GM06990 (cell line): ENCODE data around the gene FTL.

Source experiments
- DNase-seq: peaks from one replicate; pipeline ENCODE4 v3.0.0-alpha.2; 2011; ENCODE audit not compliant: insufficient read length; ENCODE audit errors: extremely low read depth
- H3K27me3 ChIP-seq: replicated peaks from 2 replicates; pipeline ENCODE4 v1.6.0; 2011; ENCODE audit warnings: low read length; ENCODE audit not compliant: control insufficient read depth, insufficient read depth
- H3K36me3 ChIP-seq: 2 replicates; pipeline ENCODE4 v1.5.1; 2011; ENCODE audit warnings: low read length; ENCODE audit not compliant: control insufficient read depth, insufficient read depth
- H3K4me3 ChIP-seq: replicated peaks from 2 replicates; pipeline ENCODE4 v1.5.1; 2011; ENCODE audit warnings: low read depth, mild to moderate bottlenecking, control low read depth, low read length
- CTCF ChIP-seq: IDR thresholded peaks from 2 replicates; pipeline ENCODE4 v1.5.1; 2011; ENCODE audit warnings: low read length, control low read depth, mild to moderate bottlenecking, inconsistent platforms; ENCODE audit not compliant: insufficient read depth, poor library complexity, severe bottlenecking

FTL gene

GRCh38 chr19:48970139-48970766 is 5.1 kb downstream of the FTL start:
- H3K36me3 ChIP-seq = peaks cover 18% of the 10 kb centered on the region
- H3K4me3 ChIP-seq = no peak overlapping the region
- no peak for TF ChIP-seq CTCF
- no peaks in the 10 kb centered on the region for H3K27me3 ChIP-seq
- no peak for DNase-seq

- Histone ChIP-seq H3K36me3 (peaks cover 18% of the 10 kb centered on the region), H3K27me3 (no peaks in the 10 kb centered on the region), H3K4me3 (no peak overlapping the region)
- peak; percentile 96 for TF ChIP-seq CTCF
- peak; percentile 75 for DNase-seq
Measured at GRCh38 chr19:48970923-48971395, 5.8 kb downstream of the FTL start.

GRCh38 chr19:48975947-48976847 is 11.1 kb downstream of the FTL start:
- peaks cover 3% of the 10 kb centered on the region for H3K36me3 ChIP-seq
- H3K27me3 ChIP-seq = no peaks in the 10 kb centered on the region
- H3K4me3 ChIP-seq = no peak overlapping the region
- TF ChIP-seq CTCF = no peak
- no peak for DNase-seq

GRCh38 chr19:48977061-48977460 is 12.0 kb downstream of the FTL start:
- DNase-seq = no peak
- H3K36me3 ChIP-seq = peaks cover 7% of the 10 kb centered on the region
- H3K4me3 ChIP-seq = no peak overlapping the region
- no peak for TF ChIP-seq CTCF
- H3K27me3 ChIP-seq = no peaks in the 10 kb centered on the region

- no peak for TF ChIP-seq CTCF
- H3K4me3 ChIP-seq = no peak overlapping the region
- no peaks in the 10 kb centered on the region for H3K27me3 ChIP-seq
- H3K36me3 ChIP-seq = peaks cover 25% of the 10 kb centered on the region
- no peak for DNase-seq
Measured at GRCh38 chr19:48982280-48982679, 17.2 kb downstream of the FTL start.
